Psoas muscle (tissue), 8 donors: ENCODE data around the gene SIM1. TPM values are rescaled to one million over a fixed set of nuclear protein-coding genes. Genes with fewer than 3 reads are reported as not detected.

Experiments used
- ATAC-seq, 4 donors: fragments of 200-7000 bp; cut with Tn5 transposase; one replicate each; pipeline ENCODE4 v1.9.1; 2020; ENCODE audit warnings: moderate library complexity in 3 of 4, mild to moderate bottlenecking in 2 of 4
- DNase-seq, 2 donors: peaks; one replicate each; pipeline ENCODE4 v3.0.0-alpha.2; 2020
- H3K27ac ChIP-seq: fragments of 200-600 bp; one replicate; pipeline ENCODE4 v1.8.0; 2022
- H3K27me3 ChIP-seq, 3 donors: fragments of 200-600 bp in 1 of 3; one replicate each; pipeline versions ENCODE4 v1.6.1 to v1.8.0; 2013 to 2022; ENCODE audit warnings: low read length in 2 of 3, mild to moderate bottlenecking in 2 of 3, moderate library complexity in 1 of 3; ENCODE audit not compliant: insufficient read depth in 3 of 3
- H3K36me3 ChIP-seq, 2 donors: fragments of 200-600 bp in 1 of 2; one replicate each; pipeline versions ENCODE4 v1.6.1 to v1.8.0; 2013 to 2022; ENCODE audit warnings: low read depth in 1 of 2, mild to moderate bottlenecking in 1 of 2, moderate library complexity in 1 of 2; ENCODE audit not compliant: insufficient read depth in 1 of 2
- H3K4me1 ChIP-seq: fragments of 200-600 bp; one replicate; pipeline ENCODE4 v1.8.0; 2022
- H3K4me3 ChIP-seq: fragments of 200-600 bp; one replicate; pipeline ENCODE4 v1.8.0; 2022; ENCODE audit warnings: mild to moderate bottlenecking
- H3K9me3 ChIP-seq: fragments of 200-600 bp; one replicate; pipeline ENCODE4 v1.8.0; 2022
- CTCF ChIP-seq: fragments of 200-600 bp; IDR thresholded peaks from one replicate; pipeline ENCODE4 v1.8.0; 2022; ENCODE audit warnings: antibody characterized with exemption
- WGBS, 3 donors: extraction: QIAGEN DNeasy Blood & Tissue Kit; methylation state at CpG; one replicate each; pipeline versions ENCODE4 v1.1.6 to v1.1.7; 2013; 5-methylcytosine and 5-hydroxymethylcytosine counted together
- intact Hi-C, 2 donors: fragments of 100-400 bp; cut with DNase I; formaldehyde crosslinking; loops; one replicate each; pipeline versions ENCODE4 v1.11.0 to v1.14.2; 2022
- polyA plus RNA-seq, 3 donors: library from polyadenylated mRNA; stranded (reverse); fragments of 200-250 nt; gene quantifications; one replicate each; pipeline ENCODE4 v1.2.3, GENCODE V29; 2013
- total RNA-seq, 4 donors: library from RNA; stranded (reverse); fragmentation: NEBNext Ultra II Directional in 2 of 4; extraction: Animal tissue kit (Norgen Biotek cat#: 25700) in 2 of 4; gene quantifications; one replicate each; pipeline versions ENCODE4 v1.2.1 to v1.2.4, GENCODE V29; 2021 to 2023
- donor health status: healthy with polysubstance abuse.
- donor health status: DM: no; HTN: no; CAD: no; lungs with moderate emphysema.
- donor health status: Bipolar disorder and iron deficiency.
- donor health status: healthy.
- donor health status: DM: yes; HTN: yes; CAD: no.
- donor health status: DM: no; HTN: no; CAD: no.
- donor health status: DM: no; HTN: no; CAD: no.
- donor health status: DM: yes; HTN: yes; CAD: no.

The SIM1 gene
- total and polyA plus RNA-seq, 7 donors = 0.60 to 14.4 (median 4.7) TPM

DNA sequence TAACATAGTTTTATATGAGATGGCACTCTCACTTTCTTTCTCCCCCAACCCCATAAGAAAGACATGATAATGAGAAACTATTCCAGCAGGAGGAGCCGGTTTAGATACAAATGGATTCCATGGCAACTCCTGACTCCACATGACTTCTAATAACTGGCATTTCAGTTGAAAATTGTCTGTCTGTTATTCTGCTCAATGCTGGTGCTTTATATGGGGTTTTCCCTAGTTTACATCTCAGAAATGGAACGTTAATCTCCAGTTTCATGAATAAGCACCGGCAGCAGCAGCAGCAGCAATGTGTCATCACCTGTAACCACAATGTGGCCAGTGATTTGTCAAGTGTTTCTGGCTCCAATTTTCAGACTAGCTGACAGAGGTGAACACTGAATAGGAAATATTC, 8.0 kb upstream of the SIM1 start:
- no peaks in the 10 kb centered on the region for H3K4me1 ChIP-seq
- intact Hi-C loops = no loop called here
- ATAC-seq (peak in 1 of 4 donors; percentile 58), DNase-seq (no peak)
- no peaks in the 10 kb centered on the region for H3K9me3 ChIP-seq
- no peak overlapping the region for H3K4me3 ChIP-seq
- no peak for TF ChIP-seq CTCF
- no peaks in the 10 kb centered on the region for H3K36me3 ChIP-seq
- peaks cover 0 to 6% (median 0%) of the 10 kb centered on the region in 3 donors for H3K27me3 ChIP-seq
- 34 to 41% (median 37%) methylated on average over 3 of the region's 3 CpGs for WGBS, 3 donors
- H3K27ac ChIP-seq = no peak overlapping the region

- WGBS, 3 donors = 81 to 85% (median 84%) methylated on average over 5 of the region's 5 CpGs
- Histone ChIP-seq H3K36me3 (no peaks in the 10 kb centered on the region), H3K4me3 (no peak overlapping the region), H3K27me3 (peaks cover 0 to 25% (median 0%) of the 10 kb centered on the region in 3 donors), H3K27ac (no peak overlapping the region), H3K9me3 (no peaks in the 10 kb centered on the region), H3K4me1 (peaks cover 3% of the 10 kb centered on the region)
- DNase-seq (no peak), ATAC-seq (no peak)
- intact Hi-C loops = no loop called here
- no peak for TF ChIP-seq CTCF
These were observed 5.8 kb upstream of the SIM1 start for GRCh38 chr6:100470422-100471120.

DNA sequence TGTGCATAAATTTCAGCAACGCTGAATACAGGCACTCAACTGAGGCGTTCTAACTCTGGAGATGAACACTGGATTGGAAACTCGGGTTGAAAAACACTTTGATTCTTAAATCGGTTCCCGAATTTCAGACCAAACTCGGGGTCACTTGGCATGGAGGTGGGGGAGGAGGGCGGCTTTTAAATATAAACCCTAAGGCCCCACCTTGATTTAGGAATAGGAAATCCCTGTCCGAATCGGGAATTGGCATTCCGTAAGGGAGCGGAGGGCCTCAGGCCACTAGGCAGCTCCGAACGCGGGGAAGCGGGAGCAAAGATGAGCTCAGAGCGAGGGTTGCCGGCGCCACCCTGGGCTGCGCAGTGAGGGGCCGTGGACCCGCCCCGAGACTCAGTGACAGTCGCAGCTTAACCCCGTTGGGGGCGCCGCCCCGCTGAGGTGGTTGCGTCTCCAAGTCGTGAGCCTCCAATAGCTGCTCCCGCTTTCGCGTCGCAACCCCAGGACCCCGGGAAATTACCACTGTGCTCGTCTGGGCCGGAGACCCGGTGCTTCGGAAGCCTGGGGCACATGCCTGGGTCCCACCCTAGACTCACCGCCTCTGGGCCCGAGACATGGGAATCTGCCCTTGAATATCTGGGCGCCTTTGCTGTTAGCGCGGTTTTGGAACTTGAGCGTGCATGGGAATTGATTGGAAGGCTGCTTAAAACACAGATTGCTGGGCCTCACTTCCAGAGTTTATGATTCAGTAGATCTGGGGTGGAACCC, 4.6 kb upstream of the SIM1 start:
- Histone ChIP-seq H3K27ac (no peak overlapping the region), H3K4me3 (no peak overlapping the region), H3K4me1 (peaks cover 10% of the 10 kb centered on the region), H3K36me3 (no peaks in the 10 kb centered on the region), H3K9me3 (no peaks in the 10 kb centered on the region), H3K27me3 (peaks cover 0 to 31% (median 0%) of the 10 kb centered on the region in 3 donors)
- 61 to 65% (median 64%) methylated on average over 44 of the region's 44 CpGs for WGBS, 3 donors
- TF ChIP-seq CTCF = no peak
- intact Hi-C loops = loop anchor here (5.0 to 10.0 kb wide), 2 partner anchors 292 to 1044 kb away; partner anchors contain the start of gene PNISR (in 1 of the 2)
- ATAC-seq (no peak), DNase-seq (no peak)

- Histone ChIP-seq H3K27me3 (peaks cover 0 to 38% (median 3%) of the 10 kb centered on the region in 3 donors), H3K4me1 (peaks cover 10% of the 10 kb centered on the region), H3K36me3 (no peaks in the 10 kb centered on the region), H3K4me3 (no peak overlapping the region), H3K27ac (no peak overlapping the region), H3K9me3 (no peaks in the 10 kb centered on the region)
- WGBS, 3 donors = 67 to 72% (median 68%) methylated on average over 6 of the region's 6 CpGs
- intact Hi-C loops = loop anchor here (5.0 to 10.0 kb wide), 2 partner anchors 291 to 1043 kb away; partner anchors contain the start of gene PNISR (in 1 of the 2)
- DNase-seq (no peak), ATAC-seq (no peak)
- no peak for TF ChIP-seq CTCF
These were observed 3.4 kb upstream of the SIM1 start for GRCh38 chr6:100468016-100468622.
